Islet of Langerhans (tissue), 1 donor: ENCODE data around the gene GCN1.
A peak's percentile ranks its signal among the peaks of the same experiment; 100 is the strongest.

Experiments
- FAIRE-seq: peaks from one replicate; lab custom pipeline; 2011; peaks lifted over from hg19 to GRCh38; lab: Jason Lieb, UNC

The GCN1 gene

GRCh38 chr12:120092551-120093335, 101.8 kb downstream of the GCN1 start:
- no peak for FAIRE-seq

- FAIRE-seq = no peak
Observed at GRCh38 chr12:120091371-120092090, 103.0 kb downstream of the GCN1 start.

GRCh38 chr12:120090626-120091295, 103.8 kb downstream of the GCN1 start:
- no peak for FAIRE-seq

GRCh38 chr12:120090206-120090605, 104.3 kb downstream of the GCN1 start:
- no peak for FAIRE-seq

GRCh38 chr12:120089796-120090195, 104.7 kb downstream of the GCN1 start:
- FAIRE-seq = no peak

- FAIRE-seq = no peak
Observed at GRCh38 chr12:120089105-120089504, 105.4 kb downstream of the GCN1 start.

GRCh38 chr12:120086801-120087621, 107.5 kb downstream of the GCN1 start:
- FAIRE-seq = peak; percentile 13

- FAIRE-seq = no peak
Observed at GRCh38 chr12:120085920-120086645, 108.4 kb downstream of the GCN1 start.

GRCh38 chr12:120081641-120082040, 112.9 kb downstream of the GCN1 start:
- FAIRE-seq = no peak

GRCh38 chr12:120079411-120080400, 114.8 kb downstream of the GCN1 start:
- no peak for FAIRE-seq

- FAIRE-seq = no peak
Observed at GRCh38 chr12:120078868-120079267, 115.6 kb downstream of the GCN1 start.

GRCh38 chr12:120077260-120077659, 117.3 kb downstream of the GCN1 start:
- FAIRE-seq = no peak
